Measurements from ENCODE around the gene ZNF772.
"Not testable (repeated sequence)": the region's sequence is repeated elsewhere in the genome, so short reads cannot be mapped to it uniquely, and the experiment has no call there.

The ZNF772 gene

GRCh38 chr19:57477191-57478008 is at the start of gene ZNF772:
ZNF772 (minus strand) TSS chr19:57477566; CDS start chr19:57477309, 257 bp downstream.
- peak; percentile 93 for DNase-seq

- DNase-seq: not testable (repeated sequence)
Observed at GRCh38 chr19:57518021-57518420, 40.7 kb upstream of the ZNF772 start.

- DNase-seq: no peak
Observed at GRCh38 chr19:57515255-57515654, 37.9 kb upstream of the ZNF772 start.

GRCh38 chr19:57512845-57513244 is 35.5 kb upstream of the ZNF772 start:
- DNase-seq: no peak

- DNase-seq: no peak
Observed at GRCh38 chr19:57511484-57511883, 34.1 kb upstream of the ZNF772 start.

GRCh38 chr19:57506163-57506562 is 28.8 kb upstream of the ZNF772 start:
- no peak for DNase-seq

GRCh38 chr19:57500400-57500799 is 23.0 kb upstream of the ZNF772 start:
- not testable (repeated sequence) for DNase-seq

GRCh38 chr19:57499680-57500395 is 22.5 kb upstream of the ZNF772 start, which contains the start of gene ZNF773:
ZNF773 (plus strand) TSS chr19:57499938; CDS start chr19:57500081, 143 bp downstream.
- peak; percentile 96 for DNase-seq

- DNase-seq: not testable (repeated sequence)
Observed at GRCh38 chr19:57499332-57499679, 21.9 kb upstream of the ZNF772 start.

- DNase-seq: not testable (repeated sequence)
Observed at GRCh38 chr19:57488299-57488644, 10.9 kb upstream of the ZNF772 start.

GRCh38 chr19:57487477-57488298 is 10.3 kb upstream of the ZNF772 start, which contains the start of gene ZNF419:
ZNF419 (plus strand) TSS chr19:57487750; CDS start chr19:57487951, 201 bp downstream.
- DNase-seq: peak; percentile 93

- DNase-seq: no peak
Observed at GRCh38 chr19:57473646-57474045, 3.7 kb downstream of the ZNF772 start.

- DNase-seq: no peak
Observed at GRCh38 chr19:57466489-57466888, 10.9 kb downstream of the ZNF772 start.

GRCh38 chr19:57465680-57466381 is 11.5 kb downstream of the ZNF772 start:
- peak; percentile 22 for DNase-seq

GRCh38 chr19:57452307-57452706 is 25.1 kb downstream of the ZNF772 start:
- DNase-seq: no peak

GRCh38 chr19:57443121-57443696 is 34.2 kb downstream of the ZNF772 start:
- no peak for DNase-seq

GRCh38 chr19:57441979-57442752 is 35.2 kb downstream of the ZNF772 start:
- no peak for DNase-seq

- no peak for DNase-seq
Observed at GRCh38 chr19:57438925-57439324, 38.4 kb downstream of the ZNF772 start.

GRCh38 chr19:57437931-57438330 is 39.4 kb downstream of the ZNF772 start:
- no peak for DNase-seq

- no peak for DNase-seq
Observed at GRCh38 chr19:57436417-57436816, 40.9 kb downstream of the ZNF772 start.

All from CD4-positive, alpha-beta T cell treated with Interleukin-15 for 1 hour (primary cell).